Hepatocyte (in vitro differentiated cells): ENCODE results near the gene ADGRG7.

Experiments
- EZH2 ChIP-seq: fragments of 200-600 bp; sonication (generic); IDR thresholded peaks from 2 replicates; pipeline ENCODE4 v1.6.1; 2016; ENCODE audit warnings: antibody characterized with exemption, mild to moderate bottlenecking, borderline replicate concordance
- EZH2phosphoT487 ChIP-seq: fragments of 200-600 bp; sonication (generic); IDR thresholded peaks from one replicate; pipeline ENCODE4 v1.6.1; 2018; ENCODE audit warnings: antibody characterized with exemption, mild to moderate bottlenecking, low read depth, moderate library complexity; ENCODE audit not compliant: unreplicated experiment, severe bottlenecking
- TF ChIP-seq, protein P1 (sequence below): fragments of 200-600 bp; sonication (generic); IDR thresholded peaks from 2 replicates; pipeline ENCODE4 v1.5.1; 2016; ENCODE audit warnings: antibody characterized with exemption, mild to moderate bottlenecking; ENCODE audit not compliant: poor library complexity

DNA sequence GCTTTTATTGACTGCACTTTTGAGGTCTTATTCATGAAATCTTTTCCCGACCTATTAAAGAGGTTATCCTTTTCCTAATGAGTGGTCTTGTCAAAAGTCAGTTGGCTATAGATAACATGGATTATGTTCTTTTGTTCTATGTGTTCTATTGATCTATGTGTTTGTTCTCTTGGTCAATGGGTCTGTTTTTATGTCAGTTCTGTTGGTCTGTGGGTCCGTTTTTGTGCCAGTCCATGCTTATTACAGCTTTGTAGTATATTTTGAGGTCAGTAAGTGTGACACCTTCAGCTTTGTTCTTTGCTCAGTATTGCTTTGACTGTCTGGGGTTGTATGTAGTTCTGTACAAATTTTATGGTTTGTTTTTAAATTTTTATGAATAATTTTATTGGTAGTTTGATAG is 107.7 kb downstream of the ADGRG7 start:
- TF ChIP-seq, protein P1, sequence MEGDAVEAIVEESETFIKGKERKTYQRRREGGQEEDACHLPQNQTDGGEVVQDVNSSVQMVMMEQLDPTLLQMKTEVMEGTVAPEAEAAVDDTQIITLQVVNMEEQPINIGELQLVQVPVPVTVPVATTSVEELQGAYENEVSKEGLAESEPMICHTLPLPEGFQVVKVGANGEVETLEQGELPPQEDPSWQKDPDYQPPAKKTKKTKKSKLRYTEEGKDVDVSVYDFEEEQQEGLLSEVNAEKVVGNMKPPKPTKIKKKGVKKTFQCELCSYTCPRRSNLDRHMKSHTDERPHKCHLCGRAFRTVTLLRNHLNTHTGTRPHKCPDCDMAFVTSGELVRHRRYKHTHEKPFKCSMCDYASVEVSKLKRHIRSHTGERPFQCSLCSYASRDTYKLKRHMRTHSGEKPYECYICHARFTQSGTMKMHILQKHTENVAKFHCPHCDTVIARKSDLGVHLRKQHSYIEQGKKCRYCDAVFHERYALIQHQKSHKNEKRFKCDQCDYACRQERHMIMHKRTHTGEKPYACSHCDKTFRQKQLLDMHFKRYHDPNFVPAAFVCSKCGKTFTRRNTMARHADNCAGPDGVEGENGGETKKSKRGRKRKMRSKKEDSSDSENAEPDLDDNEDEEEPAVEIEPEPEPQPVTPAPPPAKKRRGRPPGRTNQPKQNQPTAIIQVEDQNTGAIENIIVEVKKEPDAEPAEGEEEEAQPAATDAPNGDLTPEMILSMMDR = no peak
- TF ChIP-seq EZH2phosphoT487 (no peak), EZH2 (no peak)
